Stomach (tissue), 9 donors: Measurements from ENCODE around the gene SHISAL2A. TPM values are rescaled to one million over a fixed set of nuclear protein-coding genes. Genes with fewer than 3 reads are reported as not detected.

Source experiments
- DNase-seq, 2 donors: peaks; one replicate each; pipeline versions ENCODE4 v3.0.0 to v3.0.0-alpha.2; 2013 to 2019
- H3K27ac ChIP-seq, 5 donors: fragments of 200-600 bp in 4 of 5; sonication (generic) in 4 of 5; one replicate each; pipeline ENCODE4 v1.5.1; 2013 to 2019; ENCODE audit warnings: mild to moderate bottlenecking in 1 of 5, moderate library complexity in 1 of 5
- H3K27me3 ChIP-seq, 3 donors: fragments of 200-600 bp; sonication (generic); one replicate each; pipeline ENCODE4 v1.5.1; 2017 to 2019; ENCODE audit warnings: mixed run types in 1 of 3
- H3K36me3 ChIP-seq, 4 donors: fragments of 200-600 bp; sonication (generic); 1 replicate in 3 of 4; 2 replicates in 1 of 4; pipeline ENCODE4 v1.5.1; 2016 to 2019
- H3K4me1 ChIP-seq, 4 donors: fragments of 200-600 bp; sonication (generic); one replicate each; pipeline ENCODE4 v1.5.1; 2016 to 2019
- H3K4me3 ChIP-seq, 4 donors: fragments of 200-600 bp; sonication (generic) in 3 of 4; one replicate each; pipeline ENCODE4 v1.5.1; 2016 to 2019; ENCODE audit warnings: mild to moderate bottlenecking in 1 of 4
- H3K9me3 ChIP-seq, 4 donors: fragments of 200-600 bp; sonication (generic); one replicate each; pipeline ENCODE4 v1.5.1; 2016 to 2019
- CTCF ChIP-seq, 7 experiments: fragments of 450-650 bp in 4 of 7; fragments of 200-600 bp in 3 of 7; sonication (generic) in 3 of 7; IDR thresholded peaks; one replicate each; pipeline ENCODE4 v1.5.1; 2016 to 2019; ENCODE audit warnings: antibody characterized with exemption in 7 of 7, control low read depth in 2 of 7, mild to moderate bottlenecking in 1 of 7
- EP300 ChIP-seq: sonication (generic); formaldehyde crosslinking; IDR thresholded peaks from one replicate; pipeline ENCODE4 v1.6.1; 2017; ENCODE audit warnings: antibody characterized with exemption
- POLR2A ChIP-seq, 4 donors: fragments of 450-650 bp; IDR thresholded peaks; one replicate each; pipeline ENCODE4 v1.6.1; 2016; ENCODE audit warnings: antibody characterized with exemption in 4 of 4, control low read depth in 2 of 4, mild to moderate bottlenecking in 1 of 4, moderate library complexity in 1 of 4
- POLR2AphosphoS5 ChIP-seq, 3 donors: sonication (generic); formaldehyde crosslinking; IDR thresholded peaks; one replicate each; pipeline ENCODE4 v1.6.1; 2016; ENCODE audit warnings: antibody characterized with exemption in 3 of 3
- WGBS, 5 donors: extraction: QIAGEN DNeasy Blood & Tissue Kit in 3 of 5; methylation state at CpG; one replicate each; pipeline versions ENCODE4 v1.1.5 to v1.1.7; 2013 to 2018; 5-methylcytosine and 5-hydroxymethylcytosine counted together
- intact Hi-C: fragments of 100-400 bp; cut with DNase I; formaldehyde crosslinking; loops from one replicate; pipeline ENCODE4 v1.15.1; 2023; ENCODE audit warnings: low total_unique reads
- polyA plus RNA-seq, 3 donors: library from polyadenylated mRNA; stranded (reverse); fragments of 200-250 nt; gene quantifications; one replicate each; pipeline ENCODE4 v1.2.3, GENCODE V29; 2013
- total RNA-seq, 5 donors: library from RNA; depleted of rRNA; stranded (reverse); fragments of >200 nt; gene quantifications; one replicate each; pipeline versions ENCODE4 v1.1.0 to v1.2.3, GENCODE V29; 2014 to 2016
- donor health status: healthy with polysubstance abuse.
- donor health status: Bipolar disorder and iron deficiency.
- donor health status: healthy.

The SHISAL2A gene
- total and polyA plus RNA-seq, 8 donors: 0.20 to 2.4 TPM; not detected in 6

- 77 to 93% (median 84%) methylated on average over 3 of the region's 3 CpGs for WGBS, 5 donors
- DNase-seq: peak in 1 of 2 donors; percentile 16
- no peaks in the 10 kb centered on the region for H3K9me3 ChIP-seq
- H3K36me3 ChIP-seq: peaks cover 0 to 5% (median 2%) of the 10 kb centered on the region in 4 donors
- peaks cover 9 to 43% (median 25%) of the 10 kb centered on the region in 4 donors for H3K4me1 ChIP-seq
- TF ChIP-seq EP300 (no peak), POLR2A (IDR thresholded peaks at IDR 0.05) (no peak), POLR2AphosphoS5 (IDR thresholded peaks at IDR 0.05) (no peak), CTCF (IDR thresholded peaks at IDR 0.05) (no peak)
- no peaks in the 10 kb centered on the region for H3K27me3 ChIP-seq
- peak overlapping the region in 3 of 4 donors; percentile 55 to 66 (median 64) for H3K4me3 ChIP-seq
- intact Hi-C loops: no loop called here
- H3K27ac ChIP-seq: peak overlapping the region in 3 of 5 donors; percentile 76 to 88 (median 81)
Measured at GRCh38 chr1:52601519-52601918, 31.4 kb upstream of the SHISAL2A start.

GRCh38 chr1:52601991-52602855 is 30.7 kb upstream of the SHISAL2A start, which contains the start of gene GPX7:
GPX7 (plus strand) TSS chr1:52602371; CDS start chr1:52602410, 39 bp downstream.
- intact Hi-C loops: no loop called here
- Histone ChIP-seq H3K4me3 (peak within 1 kb of the TSS; percentile 55 to 66 (median 64)), H3K36me3 (peaks cover 5 to 12% (median 9%) of the 10 kb centered on the region in 4 donors), H3K27ac (peak within 1 kb of the TSS; percentile 37 to 88 (median 76)), H3K9me3 (no peaks in the 10 kb centered on the region), H3K27me3 (no peaks in the 10 kb centered on the region), H3K4me1 (peaks cover 9 to 43% (median 25%) of the 10 kb centered on the region in 4 donors)
- WGBS, 5 donors: 3 to 12% (median 3%) methylated on average over 8 to 97 of the region's 97 CpGs
- DNase-seq: peak; percentile 39 to 85
- TF ChIP-seq EP300: no peak

GRCh38 chr1:52602856-52603600 is 29.9 kb upstream of the SHISAL2A start:
- Histone ChIP-seq H3K27ac (peak overlapping the region; percentile 27 to 88 (median 76)), H3K27me3 (no peaks in the 10 kb centered on the region), H3K4me3 (peak overlapping the region; percentile 55 to 66 (median 64)), H3K4me1 (peaks cover 9 to 43% (median 25%) of the 10 kb centered on the region in 4 donors), H3K9me3 (no peaks in the 10 kb centered on the region), H3K36me3 (peaks cover 6 to 21% (median 16%) of the 10 kb centered on the region in 4 donors)
- no peak for TF ChIP-seq POLR2A (IDR thresholded peaks at IDR 0.05)
- TF ChIP-seq EP300: no peak
- TF ChIP-seq CTCF (IDR thresholded peaks at IDR 0.05): no peak
- 28 to 50% (median 48%) methylated on average over 19 to 21 of the region's 21 CpGs for WGBS, 5 donors
- DNase-seq: peak in 1 of 2 donors; percentile 51
- intact Hi-C loops: no loop called here

GRCh38 chr1:52603630-52604029 is 29.3 kb upstream of the SHISAL2A start:
- no peak for DNase-seq
- Histone ChIP-seq H3K9me3 (no peaks in the 10 kb centered on the region), H3K36me3 (peaks cover 6 to 27% (median 21%) of the 10 kb centered on the region in 4 donors), H3K4me3 (no peak overlapping the region), H3K4me1 (peaks cover 9 to 43% (median 25%) of the 10 kb centered on the region in 4 donors), H3K27me3 (no peaks in the 10 kb centered on the region), H3K27ac (peak overlapping the region in 2 of 5 donors; percentile 27 to 88)
- TF ChIP-seq EP300: no peak
- TF ChIP-seq POLR2AphosphoS5 (IDR thresholded peaks at IDR 0.05): no peak
- no peak for TF ChIP-seq CTCF (IDR thresholded peaks at IDR 0.05)
- no peak for TF ChIP-seq POLR2A (IDR thresholded peaks at IDR 0.05)
- WGBS, 5 donors: 82 to 92% (median 83%) methylated on average over 6 of the region's 6 CpGs
- intact Hi-C loops: no loop called here
